GM12892 (cell line): ENCODE data around the gene F2RL3.
"Not testable (repeated sequence)": the region's sequence is repeated elsewhere in the genome, so short reads cannot be mapped to it uniquely, and the experiment has no call there.

Source experiments
- DNase-seq: peaks from one replicate; pipeline ENCODE4 v3.0.0; 2011; ENCODE audit not compliant: insufficient read length
- FAIRE-seq: peaks from 2 replicates; lab custom pipeline; 2011; peaks lifted over from hg19 to GRCh38; lab: Jason Lieb, UNC
- POLR2A ChIP-seq: IDR thresholded peaks from 2 replicates; pipeline ENCODE4 v1.6.1; 2011; ENCODE audit warnings: low read depth, low read length, control low read depth
- POLR2AphosphoS5 ChIP-seq: IDR thresholded peaks from 2 replicates; pipeline ENCODE4 v1.6.1; 2011; ENCODE audit warnings: low read depth, low read length, control low read depth
- TAF1 ChIP-seq: IDR thresholded peaks from 2 replicates; pipeline ENCODE4 v1.6.1; 2011; ENCODE audit warnings: low read depth, mild to moderate bottlenecking, control low read depth, low read length, borderline replicate concordance

F2RL3 gene

GRCh38 chr19:16938211-16938610 is 49.4 kb downstream of the F2RL3 start:
- DNase-seq: no peak
- TF ChIP-seq POLR2A (no peak), TAF1 (no peak), POLR2AphosphoS5 (no peak)
- FAIRE-seq: no peak

GRCh38 chr19:16940063-16940462 is 51.3 kb downstream of the F2RL3 start:
- FAIRE-seq, DNase-seq: not testable (repeated sequence)

- no peak for TF ChIP-seq TAF1
- no peak for TF ChIP-seq POLR2AphosphoS5
- TF ChIP-seq POLR2A: no peak
- no peak for FAIRE-seq
- no peak for DNase-seq
These were observed 51.8 kb downstream of the F2RL3 start for GRCh38 chr19:16940626-16941025.
